ENCODE measurements around the gene GMPPB. TPM values are rescaled to one million over a fixed set of nuclear protein-coding genes. Genes with fewer than 3 reads are reported as not detected.
"Not testable (repeated sequence)": the region's sequence is repeated elsewhere in the genome, so short reads cannot be mapped to it uniquely, and the experiment has no call there.

The GMPPB gene
- total RNA-seq, 2 experiments from 2014 or later, result 35.4 to 39.9 TPM

GRCh38 chr3:49703956-49704355 is 19.8 kb downstream of the GMPPB start:
- no peak for ATAC-seq (ENCODE audit: low read depth)
- Mint-ChIP-seq H3K9me3 (no peaks in the 10 kb centered on the region), H3K4me3 (no peak overlapping the region), H3K4me1 (peaks cover 5% of the 10 kb centered on the region), H3K27me3 (no peaks in the 10 kb centered on the region), H3K36me3 (no peaks in the 10 kb centered on the region), H3K27ac (peak overlapping the region; percentile 61)
- DNase-seq, result no peak
- POLR2A ChIA-PET, result interaction anchor here (1.0 to 1.4 kb wide), 2 partner anchors 99 to 141 kb away, joined by 3 to 5 read pairs; partner anchors contain the start of gene INKA1

- no peaks in the 10 kb centered on the region for H3K9me3 Mint-ChIP-seq
- H3K27ac Mint-ChIP-seq, result peak overlapping the region; percentile 61
- H3K27me3 Mint-ChIP-seq, result no peaks in the 10 kb centered on the region
- ATAC-seq (ENCODE audit: low read depth), result peak; percentile 97
- no peaks in the 10 kb centered on the region for H3K36me3 Mint-ChIP-seq
- POLR2A ChIA-PET, result interaction anchor here (1.0 to 1.4 kb wide), 3 partner anchors 19 to 141 kb away, joined by 3 to 5 read pairs (median 3); partner anchors contain the start of gene INKA1
- peaks cover 5% of the 10 kb centered on the region for H3K4me1 Mint-ChIP-seq
- no peak overlapping the region for H3K4me3 Mint-ChIP-seq
- DNase-seq, result peak; percentile 70
Measured at GRCh38 chr3:49703443-49703927, 20.3 kb downstream of the GMPPB start.

DNA sequence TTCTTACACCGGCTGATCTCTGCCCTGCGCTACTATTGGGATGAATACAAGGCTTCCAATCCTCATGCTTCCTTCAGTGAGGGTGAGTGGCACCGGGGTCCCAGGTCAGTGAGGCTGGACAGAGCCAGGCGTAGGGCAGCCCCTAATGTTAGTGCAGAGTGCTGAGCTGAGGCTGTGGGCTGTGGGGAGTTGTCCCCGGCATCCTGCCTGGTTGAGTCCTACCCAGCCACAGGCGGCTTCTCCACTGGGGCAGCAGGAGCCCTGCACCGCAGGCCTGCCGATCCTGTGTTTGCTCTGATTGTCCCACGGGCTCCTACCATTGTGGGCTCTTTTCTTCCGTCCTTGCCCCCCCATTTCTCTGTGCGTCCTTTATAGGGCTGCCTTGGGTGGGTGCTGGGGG is 21.1 kb downstream of the GMPPB start:
- no peak for DNase-seq
- H3K27me3 Mint-ChIP-seq, result no peaks in the 10 kb centered on the region
- no peaks in the 10 kb centered on the region for H3K36me3 Mint-ChIP-seq
- no peak overlapping the region for H3K4me3 Mint-ChIP-seq
- POLR2A ChIA-PET, result interaction anchor here (1.0 to 1.4 kb wide), 2 partner anchors 20 to 101 kb away, joined by 3 to 5 read pairs; partner anchors contain the start of gene INKA1
- no peak for ATAC-seq (ENCODE audit: low read depth)
- H3K9me3 Mint-ChIP-seq, result no peaks in the 10 kb centered on the region
- peaks cover 3% of the 10 kb centered on the region for H3K4me1 Mint-ChIP-seq
- no peak overlapping the region for H3K27ac Mint-ChIP-seq

DNA sequence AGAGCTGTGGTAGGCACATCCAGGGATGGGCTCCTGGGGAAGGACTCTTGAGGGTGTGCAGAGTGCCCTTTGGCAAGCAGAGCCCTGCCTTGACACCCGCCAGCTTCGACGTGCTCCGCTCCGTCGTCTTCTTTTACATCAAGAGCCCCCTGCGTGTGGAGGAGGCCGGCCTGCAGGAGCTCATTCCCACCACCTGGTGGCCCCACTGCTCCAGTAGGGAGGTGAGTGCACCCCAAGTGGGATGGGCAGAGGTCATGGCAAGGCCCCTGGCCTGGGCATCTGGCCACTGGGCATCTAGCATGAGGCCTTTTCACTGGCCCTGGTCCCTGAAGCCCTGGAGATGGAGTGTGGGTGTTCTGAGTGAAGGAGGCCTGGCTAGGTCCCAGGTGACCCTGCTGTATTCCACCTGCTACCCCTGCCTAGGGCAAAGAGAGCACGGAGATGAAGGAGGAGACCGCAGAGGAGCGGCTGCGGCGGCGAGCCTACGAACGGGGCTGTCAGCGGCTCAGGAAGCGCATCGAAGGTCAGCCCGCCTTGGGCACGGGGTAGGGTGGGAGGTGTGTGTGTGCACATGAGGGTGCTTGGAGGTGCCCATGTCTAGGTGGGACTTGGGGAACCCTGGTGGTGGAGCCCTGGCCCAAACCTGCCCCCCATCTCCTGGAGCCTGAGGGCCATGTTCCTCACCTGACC is 22.2 kb downstream of the GMPPB start:
- peaks cover 2% of the 10 kb centered on the region for H3K4me1 Mint-ChIP-seq
- ATAC-seq (ENCODE audit: low read depth), result no peak
- no peaks in the 10 kb centered on the region for H3K36me3 Mint-ChIP-seq
- POLR2A ChIA-PET, result interaction anchor here (0.6 to 1.4 kb wide), 2 partner anchors 23 to 124 kb away, joined by 4 read pairs; partner anchors contain the start of gene GMPPB
- no peaks in the 10 kb centered on the region for H3K9me3 Mint-ChIP-seq
- H3K4me3 Mint-ChIP-seq, result no peak overlapping the region
- no peak for DNase-seq
- H3K27me3 Mint-ChIP-seq, result no peaks in the 10 kb centered on the region
- no peak overlapping the region for H3K27ac Mint-ChIP-seq

DNA sequence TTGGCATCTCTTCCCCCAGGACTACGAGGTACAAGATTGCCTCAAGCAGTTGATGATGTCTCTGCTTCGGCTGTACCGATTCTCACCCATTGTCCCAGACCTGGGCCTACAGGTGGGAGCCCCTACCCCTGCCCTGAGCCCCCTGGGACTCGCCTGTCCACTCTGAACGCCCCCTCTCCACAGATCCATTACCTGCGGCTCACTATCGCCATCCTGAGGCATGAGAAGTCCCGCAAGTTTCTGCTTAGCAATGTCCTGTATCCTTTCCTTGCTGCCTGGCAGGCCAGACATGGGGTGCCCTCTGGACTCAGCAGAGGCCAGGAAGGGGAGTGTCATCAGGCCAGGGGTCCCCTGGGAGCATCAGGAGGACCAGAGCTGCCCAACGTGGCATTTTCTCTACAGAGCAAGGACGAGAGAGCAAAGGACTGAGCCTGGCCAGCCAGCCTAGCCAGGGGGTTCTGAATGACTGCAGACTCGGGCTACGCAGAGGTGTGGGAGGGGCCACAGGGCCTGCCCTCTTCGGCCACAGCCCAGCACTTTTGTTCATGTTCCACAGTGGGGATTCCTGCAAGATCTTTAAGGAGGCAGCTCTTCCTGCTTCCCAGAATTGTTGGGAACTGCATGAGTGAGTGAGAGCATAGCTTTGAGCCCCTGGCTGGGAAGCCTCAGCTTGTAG is 23.2 kb downstream of the GMPPB start:
- no peaks in the 10 kb centered on the region for H3K27me3 Mint-ChIP-seq
- no peak overlapping the region for H3K27ac Mint-ChIP-seq
- H3K9me3 Mint-ChIP-seq, result no peaks in the 10 kb centered on the region
- POLR2A ChIA-PET, result interaction anchor here (1.1 kb wide), 1 partner anchor 12 kb away, joined by 3 read pairs; no protein-coding TSS in a partner anchor
- H3K36me3 Mint-ChIP-seq, result no peaks in the 10 kb centered on the region
- no peak overlapping the region for H3K4me3 Mint-ChIP-seq
- DNase-seq (no peak), ATAC-seq (ENCODE audit: low read depth) (no peak)
- peaks cover 2% of the 10 kb centered on the region for H3K4me1 Mint-ChIP-seq

- Mint-ChIP-seq H3K4me3 (no peak overlapping the region), H3K9me3 (no peaks in the 10 kb centered on the region), H3K4me1 (peaks cover 2% of the 10 kb centered on the region), H3K27me3 (no peaks in the 10 kb centered on the region), H3K27ac (no peak overlapping the region), H3K36me3 (no peaks in the 10 kb centered on the region)
- ATAC-seq (ENCODE audit: low read depth) (no peak), DNase-seq (no peak)
- POLR2A ChIA-PET, result interaction anchor here (1.1 kb wide), 1 partner anchor 13 kb away, joined by 3 read pairs; no protein-coding TSS in a partner anchor
Measured at GRCh38 chr3:49700014-49700413, 23.7 kb downstream of the GMPPB start.

DNA sequence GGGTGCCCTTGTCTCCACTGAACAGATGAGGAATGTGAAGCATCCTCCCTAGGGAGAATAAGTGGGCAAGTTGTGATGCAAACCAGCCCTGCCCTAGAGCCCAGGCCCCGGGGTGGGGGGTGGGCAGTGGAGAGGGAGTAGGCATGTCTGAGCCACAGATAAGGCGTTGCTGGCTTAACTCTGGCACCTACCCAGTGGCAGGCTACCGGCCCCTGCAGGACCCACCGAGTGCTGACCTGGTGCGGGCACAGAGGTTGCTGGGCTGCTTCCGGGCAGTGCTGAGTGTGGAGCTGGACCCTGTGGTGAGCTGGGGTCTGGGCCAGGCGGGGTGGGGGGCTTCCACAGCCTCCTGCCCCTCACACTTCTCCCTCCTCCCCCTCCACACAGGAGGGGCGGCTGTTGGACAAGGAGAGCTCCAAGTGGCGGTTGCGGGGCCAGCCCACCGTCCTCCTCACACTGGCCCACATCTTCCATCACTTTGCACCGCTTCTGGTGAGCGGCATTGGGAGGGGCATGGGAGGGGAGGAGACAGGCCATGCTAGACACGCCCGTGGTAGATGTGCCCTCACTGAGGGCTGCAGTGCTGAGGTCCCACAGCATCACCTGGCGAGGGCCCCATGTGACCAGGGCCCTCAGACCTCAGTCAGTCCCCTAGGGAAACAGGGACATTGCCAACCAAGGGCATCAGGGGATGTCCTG is 24.3 kb downstream of the GMPPB start:
- Mint-ChIP-seq H3K27ac (no peak overlapping the region), H3K27me3 (no peaks in the 10 kb centered on the region), H3K4me1 (peaks cover 2% of the 10 kb centered on the region), H3K36me3 (no peaks in the 10 kb centered on the region), H3K9me3 (no peaks in the 10 kb centered on the region), H3K4me3 (no peak overlapping the region)
- ATAC-seq (ENCODE audit: low read depth) (no peak), DNase-seq (no peak)
- POLR2A ChIA-PET, result no interaction called here

GRCh38 chr3:49695350-49696015 is 28.3 kb downstream of the GMPPB start:
- H3K4me1 Mint-ChIP-seq; H3K36me3 Mint-ChIP-seq; DNase-seq; ATAC-seq (ENCODE audit: low read depth); H3K4me3 Mint-ChIP-seq; H3K9me3 Mint-ChIP-seq; H3K27me3 Mint-ChIP-seq; POLR2A ChIA-PET; H3K27ac Mint-ChIP-seq: not testable (repeated sequence)

DNA sequence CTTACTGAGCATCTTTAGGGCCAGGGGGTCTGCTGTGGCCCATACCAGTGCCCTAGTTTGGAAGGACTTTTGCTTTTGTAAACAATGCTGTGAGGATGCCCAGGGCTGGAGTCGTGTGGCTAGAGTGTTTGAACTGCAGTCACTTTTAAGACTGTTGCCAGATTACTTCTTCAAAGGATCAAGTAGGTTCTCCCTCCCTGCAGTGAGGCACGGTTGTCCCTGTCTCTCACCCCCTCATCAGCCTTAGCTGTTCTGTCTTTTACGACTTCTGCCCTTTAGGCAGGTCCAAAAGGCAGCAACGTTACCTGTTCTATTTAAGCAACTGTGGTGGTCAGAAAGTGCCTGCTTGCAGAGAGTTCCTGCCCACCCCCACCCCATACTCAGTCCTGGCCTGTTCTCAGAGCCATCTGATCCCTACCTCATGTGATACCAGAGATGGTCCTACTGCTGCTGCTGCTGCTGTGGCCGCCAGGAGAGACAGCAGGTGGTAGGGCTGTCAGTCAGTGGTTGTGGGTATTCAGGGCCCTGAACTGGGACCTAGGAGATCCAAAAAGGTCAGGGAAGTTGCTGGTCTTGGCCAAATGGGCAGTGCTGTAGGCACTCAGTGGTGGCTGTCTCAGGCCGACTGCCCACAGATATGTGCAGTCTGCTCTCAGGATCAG is 29.2 kb downstream of the GMPPB start:
- POLR2A ChIA-PET; ATAC-seq (ENCODE audit: low read depth); DNase-seq; H3K9me3 Mint-ChIP-seq; H3K4me3 Mint-ChIP-seq; H3K27ac Mint-ChIP-seq; H3K27me3 Mint-ChIP-seq; H3K36me3 Mint-ChIP-seq: not testable (repeated sequence)
- H3K4me1 Mint-ChIP-seq, result peaks cover 11% of the 10 kb centered on the region

DNA sequence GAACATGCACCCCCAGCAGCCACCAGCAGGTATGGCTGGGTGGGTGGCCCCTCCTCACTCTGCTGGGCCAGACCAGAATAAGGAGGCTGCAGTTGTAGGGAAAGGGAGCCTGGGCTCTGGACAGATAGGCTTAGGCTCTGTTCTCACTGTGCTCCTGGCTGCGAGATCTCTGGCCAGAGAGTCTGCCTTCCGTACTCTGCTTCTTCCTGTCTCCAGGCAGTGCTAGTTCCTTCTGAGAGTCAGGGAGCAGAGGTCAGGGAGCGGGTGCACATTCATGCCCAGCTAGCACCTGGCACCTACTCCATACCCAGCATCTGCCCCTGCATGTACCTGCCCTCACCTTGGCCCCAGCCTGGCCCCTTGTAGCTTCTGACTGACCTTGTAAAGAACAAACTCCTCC is 32.3 kb downstream of the GMPPB start:
- H3K4me3 Mint-ChIP-seq; H3K36me3 Mint-ChIP-seq; DNase-seq; H3K27ac Mint-ChIP-seq; H3K27me3 Mint-ChIP-seq; H3K9me3 Mint-ChIP-seq; ATAC-seq (ENCODE audit: low read depth); POLR2A ChIA-PET: not testable (repeated sequence)
- peaks cover 16% of the 10 kb centered on the region for H3K4me1 Mint-ChIP-seq

GRCh38 chr3:49690856-49691255 is 32.9 kb downstream of the GMPPB start:
- POLR2A ChIA-PET; ATAC-seq (ENCODE audit: low read depth); DNase-seq; H3K36me3 Mint-ChIP-seq; H3K9me3 Mint-ChIP-seq; H3K27ac Mint-ChIP-seq; H3K27me3 Mint-ChIP-seq: not testable (repeated sequence)
- peak overlapping the region; percentile 95 for H3K4me3 Mint-ChIP-seq
- H3K4me1 Mint-ChIP-seq, result peaks cover 16% of the 10 kb centered on the region

DNA sequence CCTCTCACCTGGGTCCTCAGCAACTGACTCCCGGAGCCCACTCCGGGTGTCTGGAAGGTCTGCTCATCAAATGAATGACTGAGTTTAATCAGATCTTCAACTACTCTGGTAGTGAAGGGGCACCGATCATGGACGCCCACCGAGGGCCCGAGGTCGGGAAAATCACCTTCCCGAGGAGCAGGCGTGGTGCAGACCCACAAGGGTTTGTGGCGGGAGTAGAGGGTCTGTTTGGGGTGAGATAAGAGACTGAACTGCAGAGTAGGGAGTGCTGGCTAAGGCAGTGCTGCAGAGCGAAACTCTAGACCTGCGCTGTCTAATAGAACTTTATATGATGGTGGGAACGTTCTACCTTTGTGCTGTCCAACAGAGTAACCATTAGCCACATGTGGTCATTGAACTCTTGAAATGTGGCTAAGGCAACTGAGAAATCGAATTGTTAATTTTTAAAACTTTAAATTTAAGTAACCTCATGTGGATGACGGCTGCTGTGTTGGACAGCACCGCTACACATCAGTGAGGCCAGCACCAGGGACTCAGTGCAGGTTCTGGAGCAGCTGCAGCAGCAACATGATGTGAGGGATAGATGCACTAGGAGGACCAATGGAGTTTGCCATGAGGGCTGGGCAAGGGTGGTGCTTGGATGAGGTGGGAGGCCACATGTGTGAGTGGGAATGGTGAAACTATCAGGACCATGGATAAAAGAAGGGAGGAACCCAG is 33.7 kb downstream of the GMPPB start:
- ATAC-seq (ENCODE audit: low read depth); H3K27me3 Mint-ChIP-seq; POLR2A ChIA-PET; H3K36me3 Mint-ChIP-seq; DNase-seq; H3K9me3 Mint-ChIP-seq: not testable (repeated sequence)
- H3K4me1 Mint-ChIP-seq, result peaks cover 16% of the 10 kb centered on the region
- peak overlapping the region; percentile 95 for H3K27ac Mint-ChIP-seq
- H3K4me3 Mint-ChIP-seq, result peak overlapping the region; percentile 95
